GM10248 (cell line): ENCODE results near the gene ATP9B.

ENCODE experiments used
- CTCF ChIA-PET: fragments of 300-600 bp; sonication (Branson Sonifier 250); formaldehyde crosslinking; extraction: SDS; loops from one replicate; lab custom pipeline; 2021; ENCODE audit warnings: antibody characterized with exemption; lab: Yijun Ruan, JAX
- POLR2A ChIA-PET: fragments of 350-650 bp; sonication (Branson Sonifier 250); formaldehyde crosslinking; extraction: SDS; loops from one replicate; lab custom pipeline; 2020; ENCODE audit warnings: antibody characterized with exemption; lab: Yijun Ruan, JAX
- DNase-seq: peaks from one replicate; pipeline ENCODE4 v3.0.0; 2012; ENCODE audit errors: extremely low spot score
- TF ChIP-seq, protein P1 (sequence below): IDR thresholded peaks from 2 replicates; pipeline ENCODE4 v1.5.1; 2012; ENCODE audit warnings: mild to moderate bottlenecking, low read depth; ENCODE audit errors: extremely low read depth, missing control alignments, control extremely low read depth

Gene ATP9B

DNA sequence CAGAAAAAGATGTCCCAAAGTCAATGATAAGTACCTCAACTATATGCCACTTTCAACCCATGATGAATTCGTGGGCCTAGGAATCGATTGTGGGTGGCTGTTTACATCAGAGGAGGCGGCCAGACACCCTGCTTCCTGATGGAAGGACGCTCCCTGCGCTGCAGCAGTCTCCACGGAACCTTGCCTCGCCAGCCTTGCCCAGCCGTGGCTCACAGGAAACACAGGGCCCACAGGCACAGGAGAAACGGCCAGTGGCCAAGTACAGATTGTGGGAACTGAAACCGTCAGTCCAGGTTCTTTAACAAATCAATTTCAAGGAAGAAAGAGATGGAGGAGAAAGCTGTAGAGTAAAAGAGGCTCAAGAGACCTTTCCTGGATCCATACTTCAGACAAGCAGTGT lies 225.0 kb downstream of the ATP9B start:
- ChIA-PET POLR2A (no interaction called here), CTCF (no interaction called here)
- DNase-seq: no peak
- TF ChIP-seq, protein P1, sequence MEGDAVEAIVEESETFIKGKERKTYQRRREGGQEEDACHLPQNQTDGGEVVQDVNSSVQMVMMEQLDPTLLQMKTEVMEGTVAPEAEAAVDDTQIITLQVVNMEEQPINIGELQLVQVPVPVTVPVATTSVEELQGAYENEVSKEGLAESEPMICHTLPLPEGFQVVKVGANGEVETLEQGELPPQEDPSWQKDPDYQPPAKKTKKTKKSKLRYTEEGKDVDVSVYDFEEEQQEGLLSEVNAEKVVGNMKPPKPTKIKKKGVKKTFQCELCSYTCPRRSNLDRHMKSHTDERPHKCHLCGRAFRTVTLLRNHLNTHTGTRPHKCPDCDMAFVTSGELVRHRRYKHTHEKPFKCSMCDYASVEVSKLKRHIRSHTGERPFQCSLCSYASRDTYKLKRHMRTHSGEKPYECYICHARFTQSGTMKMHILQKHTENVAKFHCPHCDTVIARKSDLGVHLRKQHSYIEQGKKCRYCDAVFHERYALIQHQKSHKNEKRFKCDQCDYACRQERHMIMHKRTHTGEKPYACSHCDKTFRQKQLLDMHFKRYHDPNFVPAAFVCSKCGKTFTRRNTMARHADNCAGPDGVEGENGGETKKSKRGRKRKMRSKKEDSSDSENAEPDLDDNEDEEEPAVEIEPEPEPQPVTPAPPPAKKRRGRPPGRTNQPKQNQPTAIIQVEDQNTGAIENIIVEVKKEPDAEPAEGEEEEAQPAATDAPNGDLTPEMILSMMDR: no peak

DNA sequence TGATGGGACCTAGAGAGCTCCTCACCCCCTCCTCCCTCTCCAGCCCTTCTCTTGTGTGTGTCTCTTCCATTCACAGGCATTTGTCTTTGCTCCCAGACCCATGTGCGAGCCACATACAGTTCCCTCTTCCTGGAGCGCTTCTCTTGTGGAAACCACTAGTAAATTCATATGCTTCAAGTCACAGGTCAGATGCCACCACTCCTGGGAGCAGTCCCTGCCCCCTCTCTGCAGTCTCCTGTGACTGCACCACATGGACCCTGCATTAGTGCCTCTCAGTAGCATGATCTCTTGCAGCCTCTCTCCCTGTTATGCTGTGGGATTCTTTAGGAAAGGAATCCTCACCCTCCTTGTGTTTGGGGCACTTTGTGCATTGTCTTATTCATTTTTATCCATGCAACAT lies 230.1 kb downstream of the ATP9B start:
- TF ChIP-seq, protein P1: no peak
- no peak for DNase-seq
- POLR2A ChIA-PET: no interaction called here
- CTCF ChIA-PET: no interaction called here

DNA sequence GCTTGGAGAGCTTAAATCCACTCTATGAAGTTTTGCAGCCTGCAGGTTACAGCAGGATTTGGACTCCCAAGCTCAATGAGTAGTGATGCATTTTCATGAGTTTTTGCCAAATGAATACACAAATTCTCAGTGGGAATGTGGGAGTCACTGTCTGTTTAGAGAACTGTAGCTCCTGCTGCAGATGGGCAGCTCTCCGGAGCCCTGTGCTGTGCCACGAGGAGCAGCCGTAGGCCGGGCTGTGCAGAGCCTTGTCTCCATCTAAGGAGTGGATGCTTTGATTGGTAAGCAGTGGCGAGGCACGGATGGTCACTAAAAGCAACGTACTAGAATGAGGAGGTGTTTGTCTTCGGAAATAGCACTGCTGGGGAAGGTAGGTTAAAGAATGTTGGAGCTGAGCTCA lies 230.5 kb downstream of the ATP9B start:
- CTCF ChIA-PET: no interaction called here
- TF ChIP-seq, protein P1: no peak
- POLR2A ChIA-PET: no interaction called here

DNA sequence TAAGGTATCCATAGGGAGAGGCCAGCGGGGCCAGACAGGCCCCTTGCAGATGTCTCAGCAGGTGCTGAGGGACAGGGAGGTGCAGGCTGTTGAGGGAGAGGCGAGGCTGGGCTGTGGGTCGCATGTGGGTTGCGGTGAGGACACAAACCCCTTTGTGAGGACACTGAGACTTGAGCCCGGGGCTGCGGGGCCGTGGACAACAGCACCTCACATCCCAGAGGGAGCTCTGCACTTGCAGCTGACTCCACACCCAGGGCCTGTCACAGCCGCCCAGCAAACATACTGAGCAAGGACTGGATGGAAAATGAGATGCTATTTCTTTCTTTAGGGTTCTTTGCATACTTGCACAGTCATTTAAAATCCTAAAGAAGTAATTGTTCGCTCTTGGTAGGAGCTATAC lies 231.2 kb downstream of the ATP9B start:
- POLR2A ChIA-PET: no interaction called here
- TF ChIP-seq, protein P1: no peak
- CTCF ChIA-PET: no interaction called here
- no peak for DNase-seq

More for the DNA sequence above, 230.5 kb downstream of the ATP9B start:
- DNase-seq: no peak

DNA sequence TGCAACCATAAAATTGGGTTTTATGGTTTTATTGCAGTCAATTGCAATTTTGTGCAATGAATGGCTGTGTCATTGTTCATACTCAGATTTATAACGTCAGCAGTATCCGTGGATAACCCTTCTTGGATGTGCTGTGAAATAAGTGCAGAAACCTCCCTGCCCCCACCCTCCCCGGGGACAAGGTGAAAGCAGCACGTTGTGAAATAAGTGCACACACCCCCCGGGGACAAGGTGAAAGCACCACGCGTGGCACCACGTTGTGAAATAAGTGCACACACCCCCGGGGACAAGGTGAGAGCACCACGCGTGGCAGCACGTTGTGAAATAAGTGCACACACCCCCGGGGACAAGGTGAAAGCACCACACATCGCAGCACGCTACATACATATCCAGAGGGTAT lies 232.9 kb downstream of the ATP9B start:
- TF ChIP-seq, protein P1: no peak
- POLR2A ChIA-PET: no interaction called here
- CTCF ChIA-PET: interaction anchor here (0.7 kb wide), 1 partner anchor 61 kb away, joined by 3 read pairs; no protein-coding TSS in a partner anchor
- no peak for DNase-seq

DNA sequence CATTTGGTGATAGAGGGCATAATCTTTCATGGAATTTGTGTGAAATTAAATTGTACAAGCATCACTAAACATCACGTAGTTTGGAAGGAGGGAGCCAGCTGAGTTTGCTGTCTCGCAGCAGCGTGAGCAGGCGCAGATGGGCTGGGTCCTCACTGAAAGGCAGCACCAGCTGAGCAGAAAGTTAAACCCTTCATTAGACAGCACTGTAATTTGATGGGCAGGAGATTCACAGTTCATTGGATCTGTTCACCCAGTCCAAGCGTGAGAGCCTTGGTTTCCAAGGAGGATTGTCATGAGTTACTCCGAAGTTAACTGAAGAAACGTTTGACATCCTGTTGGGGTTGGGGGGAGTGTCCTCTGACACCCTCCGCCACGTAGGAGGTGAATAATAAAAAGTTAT lies 236.7 kb downstream of the ATP9B start:
- ChIA-PET POLR2A (no interaction called here), CTCF (interaction anchor here (1.3 kb wide), 1 partner anchor 12 kb away, joined by 4 read pairs; no protein-coding TSS in a partner anchor)
- TF ChIP-seq, protein P1: no peak
- no peak for DNase-seq

DNA sequence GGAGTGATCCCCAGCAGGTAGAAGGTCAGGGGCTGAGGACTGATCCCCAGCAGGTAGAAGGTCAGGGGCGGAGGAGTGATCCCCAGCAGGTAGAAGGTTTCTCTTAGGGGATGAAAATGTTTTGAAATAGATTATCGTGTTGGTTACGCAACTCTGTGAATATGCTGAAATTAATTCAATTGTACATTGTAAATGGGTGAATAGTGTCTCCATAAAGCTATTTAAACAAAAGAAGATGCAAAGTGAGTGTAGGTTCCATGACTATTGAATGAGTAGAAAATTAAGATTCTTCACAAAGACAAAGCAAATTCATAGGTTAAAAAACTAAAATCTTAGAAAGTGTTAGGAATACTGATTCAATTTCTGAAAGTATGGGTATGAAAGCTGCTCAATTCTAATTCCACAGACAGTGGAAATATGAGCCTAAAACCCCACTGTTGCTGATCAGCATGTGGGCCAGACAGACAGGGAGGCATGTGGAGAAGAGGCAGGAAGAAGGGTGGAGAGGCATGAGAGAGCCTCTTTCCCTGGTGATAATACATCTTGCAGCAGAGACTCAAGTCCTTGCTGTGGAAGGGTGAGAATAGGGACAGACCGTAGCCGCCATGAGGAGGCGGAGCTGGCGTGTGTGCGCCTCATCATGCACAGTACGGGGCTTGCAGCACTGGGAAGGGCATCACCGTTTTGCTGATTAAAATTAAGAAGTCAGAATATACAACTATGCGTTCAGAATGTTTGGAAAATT lies 240.6 kb downstream of the ATP9B start:
- CTCF ChIA-PET: interaction anchor here (0.8 kb wide), 1 partner anchor 11 kb away, joined by 4 read pairs; no protein-coding TSS in a partner anchor
- TF ChIP-seq, protein P1: no peak
- no peak for DNase-seq
- POLR2A ChIA-PET: no interaction called here
